Measurements from ENCODE around the gene NEK1. TPM values are rescaled to one million over a fixed set of nuclear protein-coding genes. Genes with fewer than 3 reads are reported as not detected.
"Not testable (repeated sequence)": the region's sequence is repeated elsewhere in the genome, so short reads cannot be mapped to it uniquely, and the experiment has no call there.

The NEK1 gene
- total and polyA plus RNA-seq, 12 donors: 3.6 to 18.6 (median 15.0) TPM

- no peaks in the 10 kb centered on the region for H3K9me3 ChIP-seq
- no peak overlapping the region for H3K27ac ChIP-seq
- H3K27me3 ChIP-seq: no peaks in the 10 kb centered on the region
- DNase-seq (no peak), ATAC-seq (no peak)
- H3K36me3 ChIP-seq: peaks cover 0 to 90% (median 15%) of the 10 kb centered on the region in 9 donors
- intact Hi-C loops (cut with DNase I): no loop called here
- TF ChIP-seq CTCF (IDR thresholded peaks at IDR 0.05): no peak
- H3K4me3 ChIP-seq: no peak overlapping the region
- H3K4me1 ChIP-seq: no peaks in the 10 kb centered on the region
- 86 to 87% methylated on average over 2 of the region's 2 CpGs for WGBS, 2 donors
Observed at GRCh38 chr4:169582203-169582602, 30.2 kb downstream of the NEK1 start.

- intact Hi-C loops (cut with DNase I): no loop called here
- no peaks in the 10 kb centered on the region for H3K27me3 ChIP-seq
- no peak overlapping the region for H3K4me3 ChIP-seq
- H3K9me3 ChIP-seq: no peaks in the 10 kb centered on the region
- DNase-seq: no peak
- no peak for ATAC-seq
- no peak overlapping the region for H3K27ac ChIP-seq
- 96 to 100% methylated on average over 1 of the region's 1 CpG for WGBS, 2 donors
- TF ChIP-seq CTCF (IDR thresholded peaks at IDR 0.05): no peak
- H3K36me3 ChIP-seq: peaks cover 0 to 73% (median 11%) of the 10 kb centered on the region in 9 donors
- no peaks in the 10 kb centered on the region for H3K4me1 ChIP-seq
Observed at GRCh38 chr4:169573889-169574288, 38.5 kb downstream of the NEK1 start.

GRCh38 chr4:169571435-169571834 is 40.9 kb downstream of the NEK1 start:
- WGBS, 2 donors: 96% methylated on average over 4 of the region's 4 CpGs
- intact Hi-C loops (cut with DNase I): no loop called here

GRCh38 chr4:169571012-169571411 is 41.4 kb downstream of the NEK1 start:
- H3K4me1 ChIP-seq; DNase-seq; H3K9me3 ChIP-seq; H3K27ac ChIP-seq; H3K4me3 ChIP-seq; intact Hi-C loops (cut with DNase I); ATAC-seq; H3K27me3 ChIP-seq: not testable (repeated sequence)
- WGBS, 2 donors: 89 to 99% methylated on average over 2 of the region's 3 CpGs
- H3K36me3 ChIP-seq: peaks cover 0 to 50% (median 5%) of the 10 kb centered on the region in 9 donors

More at GRCh38 chr4:169571435-169571834, 40.9 kb downstream of the NEK1 start:
- Histone ChIP-seq H3K27ac (no peak overlapping the region), H3K4me1 (peaks cover 0 to 5% (median under 1%) of the 10 kb centered on the region in 9 donors), H3K27me3 (no peaks in the 10 kb centered on the region), H3K9me3 (no peaks in the 10 kb centered on the region), H3K36me3 (peaks cover 0 to 54% (median 7%) of the 10 kb centered on the region in 9 donors), H3K4me3 (no peak overlapping the region)
- no peak for DNase-seq
- no peak for ATAC-seq
- no peak for TF ChIP-seq CTCF (IDR thresholded peaks at IDR 0.05)

- intact Hi-C loops (cut with DNase I): not testable (repeated sequence)
Observed at GRCh38 chr4:169570266-169570665, 42.1 kb downstream of the NEK1 start.

GRCh38 chr4:169569188-169569587 is 43.2 kb downstream of the NEK1 start:
- Histone ChIP-seq H3K4me1 (peaks cover 0 to 17% (median 11%) of the 10 kb centered on the region in 9 donors), H3K36me3 (peaks cover 0 to 31% (median 0%) of the 10 kb centered on the region in 9 donors)
- H3K27me3 ChIP-seq, H3K27ac ChIP-seq, ATAC-seq, DNase-seq, H3K9me3 ChIP-seq, H3K4me3 ChIP-seq: not testable (repeated sequence)
- WGBS, 2 donors: 92% methylated on average over 1 to 3 of the region's 3 CpGs
- intact Hi-C loops (cut with DNase I): loop anchor here in 5 of 10 donors (5.0 to 10.0 kb wide), 5 partner anchors 544 to 647 kb away; partner anchors contain the start of gene CBR4 (in 1 of the 5)

More at GRCh38 chr4:169570266-169570665, 42.1 kb downstream of the NEK1 start:
- ATAC-seq, H3K27ac ChIP-seq, DNase-seq, H3K9me3 ChIP-seq, H3K27me3 ChIP-seq, H3K4me3 ChIP-seq: not testable (repeated sequence)
- 95 to 96% methylated on average over 18 to 22 of the region's 26 CpGs for WGBS, 2 donors
- peaks cover 0 to 42% (median 5%) of the 10 kb centered on the region in 9 donors for H3K36me3 ChIP-seq
- H3K4me1 ChIP-seq: peaks cover 0 to 17% (median 11%) of the 10 kb centered on the region in 9 donors
